ENCODE data around the gene SPON1.
"Not testable (repeated sequence)": the region's sequence is repeated elsewhere in the genome, so short reads cannot be mapped to it uniquely, and the experiment has no call there.

SPON1 gene

GRCh38 chr11:14242187-14242586, 279.7 kb downstream of the SPON1 start:
- Histone ChIP-seq H3K27me3 (ENCODE audit: control insufficient read depth, insufficient read depth, low read length) (no peaks in the 10 kb centered on the region), H3K9me3 (ENCODE audit: control insufficient read depth, insufficient read depth, low read length) (no peaks in the 10 kb centered on the region), H3K4me1 (ENCODE audit: control insufficient read depth, insufficient read depth, low read length) (no peaks in the 10 kb centered on the region), H3K4me3 (ENCODE audit: low read depth, low read length) (no peak overlapping the region), H3K36me3 (ENCODE audit: control insufficient read depth, insufficient read depth, low read length) (no peaks in the 10 kb centered on the region), H3K9ac (ENCODE audit: low read depth, low read length) (no peak overlapping the region)

GRCh38 chr11:14242733-14243132, 280.2 kb downstream of the SPON1 start:
- Histone ChIP-seq H3K9me3 (ENCODE audit: control insufficient read depth, insufficient read depth, low read length) (no peaks in the 10 kb centered on the region), H3K27me3 (ENCODE audit: control insufficient read depth, insufficient read depth, low read length) (no peaks in the 10 kb centered on the region), H3K4me1 (ENCODE audit: control insufficient read depth, insufficient read depth, low read length) (no peaks in the 10 kb centered on the region), H3K9ac (ENCODE audit: low read depth, low read length) (no peak overlapping the region), H3K36me3 (ENCODE audit: control insufficient read depth, insufficient read depth, low read length) (no peaks in the 10 kb centered on the region), H3K4me3 (ENCODE audit: low read depth, low read length) (no peak overlapping the region)

DNA sequence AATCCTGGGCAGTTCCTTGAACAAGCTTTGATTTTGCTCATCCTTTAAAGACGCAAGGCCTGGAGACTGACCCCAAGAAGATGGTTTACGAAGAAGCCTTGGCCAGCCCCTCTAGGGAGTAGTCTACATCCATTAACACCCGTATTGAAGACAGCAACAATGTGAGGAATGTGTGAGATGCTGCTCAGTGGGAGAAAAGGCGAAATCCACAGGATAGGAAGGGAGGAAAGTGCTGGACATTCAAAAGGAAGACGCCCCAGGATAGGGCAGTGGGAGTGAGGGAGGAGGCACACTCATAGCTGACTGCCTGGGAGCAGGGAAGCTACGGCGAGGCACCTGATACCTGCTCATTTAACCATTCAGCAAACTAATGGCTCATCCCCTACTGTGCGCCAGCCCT, 282.4 kb downstream of the SPON1 start:
- Histone ChIP-seq H3K4me3 (ENCODE audit: low read depth, low read length) (no peak overlapping the region), H3K9me3 (ENCODE audit: control insufficient read depth, insufficient read depth, low read length) (no peaks in the 10 kb centered on the region), H3K9ac (ENCODE audit: low read depth, low read length) (no peak overlapping the region), H3K4me1 (ENCODE audit: control insufficient read depth, insufficient read depth, low read length) (peaks cover 9% of the 10 kb centered on the region), H3K27me3 (ENCODE audit: control insufficient read depth, insufficient read depth, low read length) (no peaks in the 10 kb centered on the region), H3K36me3 (ENCODE audit: control insufficient read depth, insufficient read depth, low read length) (no peaks in the 10 kb centered on the region)

GRCh38 chr11:14245444-14245843, 282.9 kb downstream of the SPON1 start:
- no peaks in the 10 kb centered on the region for H3K9me3 ChIP-seq (ENCODE audit: control insufficient read depth, insufficient read depth, low read length)
- no peak overlapping the region for H3K9ac ChIP-seq (ENCODE audit: low read depth, low read length)
- no peaks in the 10 kb centered on the region for H3K36me3 ChIP-seq (ENCODE audit: control insufficient read depth, insufficient read depth, low read length)
- H3K4me1 ChIP-seq (ENCODE audit: control insufficient read depth, insufficient read depth, low read length) = peaks cover 9% of the 10 kb centered on the region
- no peaks in the 10 kb centered on the region for H3K27me3 ChIP-seq (ENCODE audit: control insufficient read depth, insufficient read depth, low read length)
- no peak overlapping the region for H3K4me3 ChIP-seq (ENCODE audit: low read depth, low read length)

DNA sequence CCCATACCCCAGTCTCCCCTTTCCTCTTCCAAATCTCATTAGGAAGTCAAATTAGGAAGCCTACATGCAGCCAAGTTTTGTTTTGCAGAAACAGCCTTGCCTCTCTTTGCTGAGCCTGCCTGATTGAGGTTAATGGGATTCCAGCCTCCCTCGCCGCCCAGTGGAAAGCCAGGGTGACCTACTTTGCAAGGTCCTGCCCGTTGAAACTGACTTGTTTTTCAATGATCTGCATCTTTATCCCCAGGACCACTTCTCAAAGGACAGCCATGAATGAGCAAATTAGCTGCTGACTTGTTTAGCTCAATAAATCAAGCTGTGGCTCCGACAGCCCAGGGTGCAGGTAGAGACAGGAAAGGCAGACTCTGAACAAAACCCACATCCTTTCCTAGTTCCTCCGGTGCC, 286.1 kb downstream of the SPON1 start:
- H3K4me1 ChIP-seq (ENCODE audit: control insufficient read depth, insufficient read depth, low read length) = peaks cover 9% of the 10 kb centered on the region
- H3K36me3 ChIP-seq (ENCODE audit: control insufficient read depth, insufficient read depth, low read length) = no peaks in the 10 kb centered on the region
- no peak overlapping the region for H3K4me3 ChIP-seq (ENCODE audit: low read depth, low read length)
- H3K9me3 ChIP-seq (ENCODE audit: control insufficient read depth, insufficient read depth, low read length) = no peaks in the 10 kb centered on the region
- H3K9ac ChIP-seq (ENCODE audit: low read depth, low read length) = no peak overlapping the region
- no peaks in the 10 kb centered on the region for H3K27me3 ChIP-seq (ENCODE audit: control insufficient read depth, insufficient read depth, low read length)

- Histone ChIP-seq H3K4me3 (ENCODE audit: low read depth, low read length) (no peak overlapping the region), H3K36me3 (ENCODE audit: control insufficient read depth, insufficient read depth, low read length) (no peaks in the 10 kb centered on the region), H3K27me3 (ENCODE audit: control insufficient read depth, insufficient read depth, low read length) (no peaks in the 10 kb centered on the region)
Measured at GRCh38 chr11:14249121-14249963, 286.8 kb downstream of the SPON1 start.

GRCh38 chr11:14251754-14252153, 289.2 kb downstream of the SPON1 start:
- Histone ChIP-seq H3K27me3 (ENCODE audit: control insufficient read depth, insufficient read depth, low read length) (no peaks in the 10 kb centered on the region), H3K9ac (ENCODE audit: low read depth, low read length) (no peak overlapping the region), H3K4me3 (ENCODE audit: low read depth, low read length) (no peak overlapping the region), H3K36me3 (ENCODE audit: control insufficient read depth, insufficient read depth, low read length) (no peaks in the 10 kb centered on the region), H3K9me3 (ENCODE audit: control insufficient read depth, insufficient read depth, low read length) (no peaks in the 10 kb centered on the region), H3K4me1 (ENCODE audit: control insufficient read depth, insufficient read depth, low read length) (peaks cover 9% of the 10 kb centered on the region)

More at GRCh38 chr11:14249121-14249963, 286.8 kb downstream of the SPON1 start:
- Histone ChIP-seq H3K4me1 (ENCODE audit: control insufficient read depth, insufficient read depth, low read length) (peaks cover 9% of the 10 kb centered on the region), H3K9me3 (ENCODE audit: control insufficient read depth, insufficient read depth, low read length) (no peaks in the 10 kb centered on the region), H3K9ac (ENCODE audit: low read depth, low read length) (no peak overlapping the region)

- not testable (repeated sequence) for H3K4me1 ChIP-seq (ENCODE audit: control insufficient read depth, insufficient read depth, low read length); H3K27me3 ChIP-seq (ENCODE audit: control insufficient read depth, insufficient read depth, low read length); H3K9ac ChIP-seq (ENCODE audit: low read depth, low read length); H3K9me3 ChIP-seq (ENCODE audit: control insufficient read depth, insufficient read depth, low read length); H3K36me3 ChIP-seq (ENCODE audit: control insufficient read depth, insufficient read depth, low read length); H3K4me3 ChIP-seq (ENCODE audit: low read depth, low read length)
Measured at GRCh38 chr11:14252501-14252900, 290.0 kb downstream of the SPON1 start.

DNA sequence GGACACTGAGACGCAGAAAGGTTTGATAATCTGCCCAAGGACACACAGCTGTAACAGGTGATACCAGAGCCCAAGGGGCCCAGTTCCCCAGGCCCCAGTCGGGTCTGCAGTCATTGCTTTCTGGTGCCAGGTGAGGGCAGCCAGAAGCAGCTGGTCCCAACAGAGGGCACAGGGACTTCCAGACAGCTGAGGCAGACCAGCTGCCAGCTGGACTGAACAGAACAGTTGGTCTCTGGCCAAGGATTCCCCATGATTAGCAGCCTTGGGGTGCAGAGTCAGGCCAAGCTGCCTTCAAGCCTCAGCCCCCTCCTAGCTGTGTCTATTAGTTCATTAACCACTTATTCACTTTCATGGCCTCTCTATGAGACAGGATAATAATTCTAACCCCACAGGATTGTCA, 290.9 kb downstream of the SPON1 start:
- Histone ChIP-seq H3K27me3 (ENCODE audit: control insufficient read depth, insufficient read depth, low read length) (peaks cover 4% of the 10 kb centered on the region), H3K4me1 (ENCODE audit: control insufficient read depth, insufficient read depth, low read length) (peaks cover 8% of the 10 kb centered on the region), H3K9me3 (ENCODE audit: control insufficient read depth, insufficient read depth, low read length) (no peaks in the 10 kb centered on the region), H3K4me3 (ENCODE audit: low read depth, low read length) (no peak overlapping the region), H3K36me3 (ENCODE audit: control insufficient read depth, insufficient read depth, low read length) (no peaks in the 10 kb centered on the region), H3K9ac (ENCODE audit: low read depth, low read length) (no peak overlapping the region)

- Histone ChIP-seq H3K9me3 (ENCODE audit: control insufficient read depth, insufficient read depth, low read length) (no peaks in the 10 kb centered on the region), H3K36me3 (ENCODE audit: control insufficient read depth, insufficient read depth, low read length) (no peaks in the 10 kb centered on the region), H3K27me3 (ENCODE audit: control insufficient read depth, insufficient read depth, low read length) (peaks cover 5% of the 10 kb centered on the region), H3K9ac (ENCODE audit: low read depth, low read length) (no peak overlapping the region), H3K4me3 (ENCODE audit: low read depth, low read length) (no peak overlapping the region), H3K4me1 (ENCODE audit: control insufficient read depth, insufficient read depth, low read length) (peaks cover 4% of the 10 kb centered on the region)
Measured at GRCh38 chr11:14253840-14254239, 291.3 kb downstream of the SPON1 start.

GRCh38 chr11:14254533-14255237, 292.2 kb downstream of the SPON1 start:
- H3K9ac ChIP-seq (ENCODE audit: low read depth, low read length) = no peak overlapping the region
- peaks cover 7% of the 10 kb centered on the region for H3K27me3 ChIP-seq (ENCODE audit: control insufficient read depth, insufficient read depth, low read length)
- H3K4me1 ChIP-seq (ENCODE audit: control insufficient read depth, insufficient read depth, low read length) = no peaks in the 10 kb centered on the region
- no peak overlapping the region for H3K4me3 ChIP-seq (ENCODE audit: low read depth, low read length)
- no peaks in the 10 kb centered on the region for H3K9me3 ChIP-seq (ENCODE audit: control insufficient read depth, insufficient read depth, low read length)
- H3K36me3 ChIP-seq (ENCODE audit: control insufficient read depth, insufficient read depth, low read length) = no peaks in the 10 kb centered on the region

- H3K9me3 ChIP-seq (ENCODE audit: control insufficient read depth, insufficient read depth, low read length) = no peaks in the 10 kb centered on the region
- H3K27me3 ChIP-seq (ENCODE audit: control insufficient read depth, insufficient read depth, low read length) = peaks cover 8% of the 10 kb centered on the region
- no peaks in the 10 kb centered on the region for H3K36me3 ChIP-seq (ENCODE audit: control insufficient read depth, insufficient read depth, low read length)
Measured at GRCh38 chr11:14255238-14255534, 292.7 kb downstream of the SPON1 start.

More at GRCh38 chr11:14255238-14255534, 292.7 kb downstream of the SPON1 start:
- no peak overlapping the region for H3K4me3 ChIP-seq (ENCODE audit: low read depth, low read length)
- H3K4me1 ChIP-seq (ENCODE audit: control insufficient read depth, insufficient read depth, low read length) = no peaks in the 10 kb centered on the region
- H3K9ac ChIP-seq (ENCODE audit: low read depth, low read length) = no peak overlapping the region
